A673 (cell line): ENCODE results near the gene ZNF503. TPM values are rescaled to one million over a fixed set of nuclear protein-coding genes. Genes with fewer than 3 reads are reported as not detected.
"Not testable (repeated sequence)": the region's sequence is repeated elsewhere in the genome, so short reads cannot be mapped to it uniquely, and the experiment has no call there.

ENCODE experiments used
- BruUV-seq: library from RNA; stranded (reverse); fragments of 400-500 nt; replicated peaks from 2 replicates; lab custom pipeline; 2021; lab: Mats Ljungman, UMichigan
- CTCF ChIA-PET: fragments of 300-600 bp; sonication (Branson Sonifier 250); formaldehyde crosslinking; loops from one replicate; lab custom pipeline; 2022; ENCODE audit warnings: antibody characterized with exemption; lab: Charles Lee
- POLR2A ChIA-PET: fragments of 300-600 bp; sonication (Branson Sonifier 250); formaldehyde crosslinking; loops from one replicate; lab custom pipeline; 2022; ENCODE audit warnings: antibody characterized with exemption; ENCODE audit not compliant: low non-redundant PET; lab: Charles Lee
- DNase-seq: peaks from one replicate; pipeline ENCODE4 v3.0.0-alpha.2; 2015; ENCODE audit warnings: low spot score
- H3K27ac ChIP-seq: fragments of 200-600 bp; sonication (generic); 2 replicates; pipeline ENCODE4 v1.5.1; 2016; ENCODE audit warnings: mixed run types, low read depth, mild to moderate bottlenecking, mixed read lengths, antibody characterized with exemption, low read length; ENCODE audit not compliant: poor library complexity, severe bottlenecking
- H3K27me3 ChIP-seq: fragments of 200-600 bp; sonication (generic); replicated peaks from 2 replicates; pipeline ENCODE4 v1.6.1; 2017; ENCODE audit warnings: mixed run types, low read depth, mild to moderate bottlenecking, mixed read lengths, antibody characterized with exemption, low read length; ENCODE audit not compliant: insufficient read depth, poor library complexity
- H3K36me3 ChIP-seq: fragments of 200-600 bp; sonication (generic); 2 replicates; pipeline ENCODE4 v1.6.1; 2016; ENCODE audit warnings: mixed run types, mild to moderate bottlenecking, mixed read lengths, antibody characterized with exemption, low read length; ENCODE audit not compliant: insufficient read depth, poor library complexity, severe bottlenecking
- H3K4me1 ChIP-seq: fragments of 200-600 bp; sonication (generic); 2 replicates; pipeline ENCODE4 v1.6.1; 2017; ENCODE audit warnings: mixed run types, mild to moderate bottlenecking, mixed read lengths, antibody characterized with exemption, low read length; ENCODE audit not compliant: insufficient read depth, poor library complexity, severe bottlenecking
- H3K4me3 ChIP-seq: fragments of 200-600 bp; sonication (generic); 2 replicates; pipeline ENCODE4 v1.5.1; 2016; ENCODE audit warnings: low read depth, mixed run types, mild to moderate bottlenecking, mixed read lengths, low read length; ENCODE audit not compliant: poor library complexity, severe bottlenecking
- H3K9me3 ChIP-seq: fragments of 200-600 bp; sonication (generic); 2 replicates; pipeline ENCODE4 v1.6.1; 2016; ENCODE audit warnings: mixed run types, low read depth, mild to moderate bottlenecking, mixed read lengths, antibody characterized with exemption, low read length; ENCODE audit not compliant: poor library complexity, severe bottlenecking
- EZH2 ChIP-seq: fragments of 200-600 bp; sonication (generic); IDR thresholded peaks from 2 replicates; pipeline ENCODE4 v1.6.1; 2017; ENCODE audit warnings: borderline replicate concordance, low read depth, mild to moderate bottlenecking, mixed read lengths, antibody characterized with exemption, low read length; ENCODE audit not compliant: poor library complexity, severe bottlenecking
- intact Hi-C: fragments of 100-400 bp; cut with micrococcal nuclease; formaldehyde crosslinking; loops from one replicate; pipeline ENCODE4 v1.10.0; 2022; ENCODE audit not compliant: unreplicated experiment
- total RNA-seq: library from RNA; stranded (reverse); gene quantifications from 2 replicates; pipeline ENCODE4 v1.2.3, GENCODE V29; 2021
- TF ChIP-seq, protein P1 (sequence below): fragments of 300-800, 200-600 bp; sonication (generic); conservative IDR thresholded peaks from 2 replicates; pipeline ENCODE4 v1.5.1; 2017; ENCODE audit warnings: low read depth, mild to moderate bottlenecking, antibody characterized with exemption, low read length, moderate library complexity, mixed read lengths

Gene ZNF503
- total RNA-seq, 1 experiment from 2014 or later = 1.2 TPM

DNA sequence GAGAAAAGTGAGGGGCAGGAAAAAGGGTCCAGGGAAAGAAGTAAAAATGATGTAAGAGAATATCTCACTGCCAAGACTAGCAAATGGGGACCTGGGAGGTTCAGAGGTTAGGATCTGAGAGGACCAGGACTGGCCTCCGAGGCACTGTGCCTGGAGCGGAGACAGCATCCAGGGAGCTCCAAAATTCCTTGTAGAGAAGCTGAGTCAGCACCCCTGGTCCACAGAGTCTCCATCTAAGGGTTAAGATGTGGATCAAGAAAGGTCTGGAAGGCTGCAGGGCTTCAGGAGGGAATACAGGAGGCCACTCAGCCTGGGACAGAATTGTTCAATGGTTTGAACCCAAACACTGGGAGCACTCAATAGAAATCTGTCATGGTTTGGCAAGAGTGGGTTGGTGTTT is 30.6 kb downstream of the ZNF503 start:
- H3K36me3 ChIP-seq = no peaks in the 10 kb centered on the region
- H3K4me3 ChIP-seq = no peak overlapping the region
- peaks cover 7% of the 10 kb centered on the region for H3K4me1 ChIP-seq
- DNase-seq = no peak
- H3K9me3 ChIP-seq = peaks cover 10% of the 10 kb centered on the region
- POLR2A ChIA-PET = no interaction called here
- CTCF ChIA-PET = no interaction called here
- intact Hi-C loops = no loop called here
- no peak for TF ChIP-seq EZH2
- TF ChIP-seq, protein P1, sequence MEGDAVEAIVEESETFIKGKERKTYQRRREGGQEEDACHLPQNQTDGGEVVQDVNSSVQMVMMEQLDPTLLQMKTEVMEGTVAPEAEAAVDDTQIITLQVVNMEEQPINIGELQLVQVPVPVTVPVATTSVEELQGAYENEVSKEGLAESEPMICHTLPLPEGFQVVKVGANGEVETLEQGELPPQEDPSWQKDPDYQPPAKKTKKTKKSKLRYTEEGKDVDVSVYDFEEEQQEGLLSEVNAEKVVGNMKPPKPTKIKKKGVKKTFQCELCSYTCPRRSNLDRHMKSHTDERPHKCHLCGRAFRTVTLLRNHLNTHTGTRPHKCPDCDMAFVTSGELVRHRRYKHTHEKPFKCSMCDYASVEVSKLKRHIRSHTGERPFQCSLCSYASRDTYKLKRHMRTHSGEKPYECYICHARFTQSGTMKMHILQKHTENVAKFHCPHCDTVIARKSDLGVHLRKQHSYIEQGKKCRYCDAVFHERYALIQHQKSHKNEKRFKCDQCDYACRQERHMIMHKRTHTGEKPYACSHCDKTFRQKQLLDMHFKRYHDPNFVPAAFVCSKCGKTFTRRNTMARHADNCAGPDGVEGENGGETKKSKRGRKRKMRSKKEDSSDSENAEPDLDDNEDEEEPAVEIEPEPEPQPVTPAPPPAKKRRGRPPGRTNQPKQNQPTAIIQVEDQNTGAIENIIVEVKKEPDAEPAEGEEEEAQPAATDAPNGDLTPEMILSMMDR = no peak
- BruUV-seq = no TSS peak
- no peak overlapping the region for H3K27ac ChIP-seq
- H3K27me3 ChIP-seq = peaks cover 72% of the 10 kb centered on the region

DNA sequence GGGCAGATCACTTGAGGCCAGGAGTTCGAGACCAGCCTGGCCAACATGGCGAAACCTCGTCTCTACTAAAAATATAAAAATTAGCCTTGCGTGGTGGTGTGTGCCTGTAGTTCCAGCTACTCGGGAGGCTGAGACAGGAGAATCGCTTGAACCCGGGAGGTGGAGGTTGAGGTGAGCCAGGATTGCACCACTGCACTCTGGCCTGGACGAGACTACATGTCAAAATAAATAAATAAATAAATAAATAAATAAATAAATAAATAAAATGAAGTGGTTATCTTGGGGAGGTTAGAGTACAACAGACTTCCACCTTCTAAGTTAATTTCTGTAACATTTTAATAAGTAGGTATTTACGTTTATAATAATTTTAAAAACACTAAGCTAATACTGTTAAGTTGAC is 31.7 kb downstream of the ZNF503 start:
- CTCF ChIA-PET, H3K36me3 ChIP-seq, BruUV-seq, H3K4me3 ChIP-seq, POLR2A ChIA-PET, DNase-seq, H3K27ac ChIP-seq, H3K4me1 ChIP-seq, H3K9me3 ChIP-seq, intact Hi-C loops: not testable (repeated sequence)
- H3K27me3 ChIP-seq = peaks cover 71% of the 10 kb centered on the region

- Histone ChIP-seq H3K27me3 (peaks cover 64% of the 10 kb centered on the region), H3K9me3 (peaks cover 10% of the 10 kb centered on the region), H3K4me1 (peaks cover 7% of the 10 kb centered on the region), H3K36me3 (no peaks in the 10 kb centered on the region), H3K27ac (no peak overlapping the region), H3K4me3 (no peak overlapping the region)
- DNase-seq = no peak
- ChIA-PET CTCF (no interaction called here), POLR2A (interaction anchor here (0.6 kb wide), 1 partner anchor 949 kb away, joined by 4 read pairs; no protein-coding TSS in a partner anchor)
- BruUV-seq = no TSS peak
- TF ChIP-seq, protein P1 = no peak
- TF ChIP-seq EZH2 = no peak
- intact Hi-C loops = no loop called here
Measured at GRCh38 chr10:75367901-75368300, 33.7 kb downstream of the ZNF503 start.

- no peak overlapping the region for H3K27ac ChIP-seq
- peak; percentile 72 for DNase-seq
- TF ChIP-seq EZH2 = no peak
- TF ChIP-seq, protein P1 = no peak
- ChIA-PET POLR2A (interaction anchor here (0.6 kb wide), 1 partner anchor 949 kb away, joined by 4 read pairs; no protein-coding TSS in a partner anchor), CTCF (no interaction called here)
- intact Hi-C loops = no loop called here
- no TSS peak for BruUV-seq
- peaks cover 56% of the 10 kb centered on the region for H3K27me3 ChIP-seq
- H3K36me3 ChIP-seq = no peaks in the 10 kb centered on the region
- H3K4me1 ChIP-seq = peaks cover 7% of the 10 kb centered on the region
- H3K9me3 ChIP-seq = peaks cover 10% of the 10 kb centered on the region
- no peak overlapping the region for H3K4me3 ChIP-seq
Measured at GRCh38 chr10:75367021-75367487, 34.5 kb downstream of the ZNF503 start.
